GM18517 (cell line): ENCODE data around the gene EHMT1.
"Not testable (repeated sequence)": the region's sequence is repeated elsewhere in the genome, so short reads cannot be mapped to it uniquely, and the experiment has no call there.

Experiments used
- ATAC-seq: cut with Tn5 transposase; IDR thresholded peaks from one replicate; pipeline ENCODE4 v1.9.1; 2021; ENCODE audit warnings: mild to moderate bottlenecking, moderate library complexity; ENCODE audit not compliant: unreplicated experiment

EHMT1 gene

GRCh38 chr9:137715321-137715720, 96.5 kb downstream of the EHMT1 start:
- no peak for ATAC-seq

GRCh38 chr9:137715866-137716693, 97.3 kb downstream of the EHMT1 start:
- not testable (repeated sequence) for ATAC-seq

GRCh38 chr9:137716694-137717287, 98.0 kb downstream of the EHMT1 start:
- no peak for ATAC-seq

GRCh38 chr9:137717776-137718327, 99.0 kb downstream of the EHMT1 start:
- no peak for ATAC-seq

- no peak for ATAC-seq
These were observed 100.4 kb downstream of the EHMT1 start for GRCh38 chr9:137719194-137719593.

- no peak for ATAC-seq
These were observed 101.8 kb downstream of the EHMT1 start for GRCh38 chr9:137720571-137721110.

GRCh38 chr9:137721479-137721878, 102.7 kb downstream of the EHMT1 start:
- no peak for ATAC-seq

- ATAC-seq = no peak
These were observed 103.1 kb downstream of the EHMT1 start for GRCh38 chr9:137721899-137722298.

GRCh38 chr9:137722481-137722880, 103.7 kb downstream of the EHMT1 start:
- ATAC-seq = no peak

GRCh38 chr9:137723356-137723755, 104.6 kb downstream of the EHMT1 start:
- ATAC-seq = not testable (repeated sequence)

- no peak for ATAC-seq
These were observed 105.1 kb downstream of the EHMT1 start for GRCh38 chr9:137723783-137724445.

GRCh38 chr9:137724818-137725240, 106.0 kb downstream of the EHMT1 start:
- ATAC-seq = no peak

- ATAC-seq = no peak
These were observed 106.8 kb downstream of the EHMT1 start for GRCh38 chr9:137725598-137725997.

- peak; percentile 67 for ATAC-seq
These were observed 107.5 kb downstream of the EHMT1 start for GRCh38 chr9:137726336-137726735.

- ATAC-seq = no peak
These were observed 108.0 kb downstream of the EHMT1 start for GRCh38 chr9:137726764-137727163.

GRCh38 chr9:137727716-137728115, 108.9 kb downstream of the EHMT1 start:
- no peak for ATAC-seq

- no peak for ATAC-seq
These were observed 109.9 kb downstream of the EHMT1 start for GRCh38 chr9:137728444-137729311.

- no peak for ATAC-seq
These were observed 112.6 kb downstream of the EHMT1 start for GRCh38 chr9:137731216-137731946.

GRCh38 chr9:137731947-137732813, 113.4 kb downstream of the EHMT1 start:
- no peak for ATAC-seq
